ENCODE results near the gene UPK1B.

Gene UPK1B

GRCh38 chr3:119230071-119230470, 56.7 kb downstream of the UPK1B start:
- H3K4me1 ChIP-seq (ENCODE audit: low read length), result no peaks in the 10 kb centered on the region
- no peak overlapping the region for H3K27ac ChIP-seq (ENCODE audit: low read length)
- no peaks in the 10 kb centered on the region for H3K79me2 ChIP-seq (ENCODE audit: low read length)
- no peaks in the 10 kb centered on the region; the same call in 1 of the 2 replicates for H4K20me1 ChIP-seq (ENCODE audit: insufficient read depth, low read length)
- no peak overlapping the region for H3K4me3 ChIP-seq (ENCODE audit: low read length)
- no peak overlapping the region for H2AFZ ChIP-seq (ENCODE audit: low read depth, low read length)
- H3K36me3 ChIP-seq (replicated peaks; ENCODE audit: low read depth, low read length), result peaks cover 60% of the 10 kb centered on the region
- H3K9ac ChIP-seq (ENCODE audit: low read length), result no peak overlapping the region
- H3K27me3 ChIP-seq (ENCODE audit: low read depth, low read length), result no peaks in the 10 kb centered on the region
- H3K9me3 ChIP-seq (ENCODE audit: insufficient read depth, low read length), result no peaks in the 10 kb centered on the region
- no peak overlapping the region for H3K4me2 ChIP-seq (ENCODE audit: low read length)
- no peak for TF ChIP-seq EZH2phosphoT487 (IDR thresholded peaks at IDR 0.05; ENCODE audit: low read depth)
- TF ChIP-seq CTCF (IDR thresholded peaks at IDR 0.05; ENCODE audit: low read depth, low read length), result no peak

- H2AFZ ChIP-seq (ENCODE audit: low read depth, low read length), result no peak overlapping the region
- no peaks in the 10 kb centered on the region for H3K27me3 ChIP-seq (ENCODE audit: low read depth, low read length)
- H3K79me2 ChIP-seq (ENCODE audit: low read length), result no peaks in the 10 kb centered on the region
- H3K4me1 ChIP-seq (ENCODE audit: low read length), result no peaks in the 10 kb centered on the region
- H3K27ac ChIP-seq (ENCODE audit: low read length), result no peak overlapping the region
- no peak for TF ChIP-seq EZH2phosphoT487 (IDR thresholded peaks at IDR 0.05; ENCODE audit: low read depth)
- TF ChIP-seq CTCF (IDR thresholded peaks at IDR 0.05; ENCODE audit: low read depth, low read length), result no peak
- no peaks in the 10 kb centered on the region; the same call in 1 of the 2 replicates for H4K20me1 ChIP-seq (ENCODE audit: insufficient read depth, low read length)
- peaks cover 67% of the 10 kb centered on the region for H3K36me3 ChIP-seq (replicated peaks; ENCODE audit: low read depth, low read length)
- no peak overlapping the region for H3K4me3 ChIP-seq (ENCODE audit: low read length)
- no peak overlapping the region for H3K9ac ChIP-seq (ENCODE audit: low read length)
- no peaks in the 10 kb centered on the region for H3K9me3 ChIP-seq (ENCODE audit: insufficient read depth, low read length)
- no peak overlapping the region for H3K4me2 ChIP-seq (ENCODE audit: low read length)
These were observed 57.3 kb downstream of the UPK1B start for GRCh38 chr3:119230745-119231144.

- no peaks in the 10 kb centered on the region; the same call in 1 of the 2 replicates for H4K20me1 ChIP-seq (ENCODE audit: insufficient read depth, low read length)
- no peaks in the 10 kb centered on the region for H3K9me3 ChIP-seq (ENCODE audit: insufficient read depth, low read length)
- no peak for TF ChIP-seq EZH2phosphoT487 (IDR thresholded peaks at IDR 0.05; ENCODE audit: low read depth)
- peaks cover 19% of the 10 kb centered on the region for H3K79me2 ChIP-seq (ENCODE audit: low read length)
- H3K36me3 ChIP-seq (replicated peaks; ENCODE audit: low read depth, low read length), result peaks cover 55% of the 10 kb centered on the region
- H3K27me3 ChIP-seq (ENCODE audit: low read depth, low read length), result no peaks in the 10 kb centered on the region
- no peak overlapping the region for H2AFZ ChIP-seq (ENCODE audit: low read depth, low read length)
- no peak overlapping the region for H3K4me3 ChIP-seq (ENCODE audit: low read length)
- H3K4me2 ChIP-seq (ENCODE audit: low read length), result no peak overlapping the region
- H3K27ac ChIP-seq (ENCODE audit: low read length), result no peak overlapping the region
- H3K9ac ChIP-seq (ENCODE audit: low read length), result no peak overlapping the region
- H3K4me1 ChIP-seq (ENCODE audit: low read length), result peaks cover 12% of the 10 kb centered on the region
These were observed 61.2 kb downstream of the UPK1B start for GRCh38 chr3:119234610-119235009.

- Histone ChIP-seq H3K9me3 (ENCODE audit: insufficient read depth, low read length) (no peaks in the 10 kb centered on the region), H4K20me1 (ENCODE audit: insufficient read depth, low read length) (no peaks in the 10 kb centered on the region; the same call in 1 of the 2 replicates), H3K4me1 (ENCODE audit: low read length) (peaks cover 16% of the 10 kb centered on the region), H3K9ac (ENCODE audit: low read length) (no peak overlapping the region), H3K4me2 (ENCODE audit: low read length) (no peak overlapping the region), H3K27ac (ENCODE audit: low read length) (no peak overlapping the region), H3K79me2 (ENCODE audit: low read length) (peaks cover 25% of the 10 kb centered on the region), H3K36me3 (replicated peaks; ENCODE audit: low read depth, low read length) (peaks cover 50% of the 10 kb centered on the region), H3K27me3 (ENCODE audit: low read depth, low read length) (no peaks in the 10 kb centered on the region), H2AFZ (ENCODE audit: low read depth, low read length) (no peak overlapping the region), H3K4me3 (ENCODE audit: low read length) (no peak overlapping the region)
- TF ChIP-seq CTCF (IDR thresholded peaks at IDR 0.05; ENCODE audit: low read depth, low read length) (no peak), EZH2phosphoT487 (IDR thresholded peaks at IDR 0.05; ENCODE audit: low read depth) (no peak)
These were observed 61.8 kb downstream of the UPK1B start for GRCh38 chr3:119235151-119235550.

Measured in OCI-LY3 (cell line).